GM21360 (cell line): ENCODE measurements around the gene MMEL1.

Experiments
- ATAC-seq: cut with Tn5 transposase; IDR thresholded peaks from one replicate; pipeline ENCODE4 v1.9.1; 2021; ENCODE audit warnings: mild to moderate bottlenecking, moderate library complexity; ENCODE audit not compliant: unreplicated experiment

The MMEL1 gene

DNA sequence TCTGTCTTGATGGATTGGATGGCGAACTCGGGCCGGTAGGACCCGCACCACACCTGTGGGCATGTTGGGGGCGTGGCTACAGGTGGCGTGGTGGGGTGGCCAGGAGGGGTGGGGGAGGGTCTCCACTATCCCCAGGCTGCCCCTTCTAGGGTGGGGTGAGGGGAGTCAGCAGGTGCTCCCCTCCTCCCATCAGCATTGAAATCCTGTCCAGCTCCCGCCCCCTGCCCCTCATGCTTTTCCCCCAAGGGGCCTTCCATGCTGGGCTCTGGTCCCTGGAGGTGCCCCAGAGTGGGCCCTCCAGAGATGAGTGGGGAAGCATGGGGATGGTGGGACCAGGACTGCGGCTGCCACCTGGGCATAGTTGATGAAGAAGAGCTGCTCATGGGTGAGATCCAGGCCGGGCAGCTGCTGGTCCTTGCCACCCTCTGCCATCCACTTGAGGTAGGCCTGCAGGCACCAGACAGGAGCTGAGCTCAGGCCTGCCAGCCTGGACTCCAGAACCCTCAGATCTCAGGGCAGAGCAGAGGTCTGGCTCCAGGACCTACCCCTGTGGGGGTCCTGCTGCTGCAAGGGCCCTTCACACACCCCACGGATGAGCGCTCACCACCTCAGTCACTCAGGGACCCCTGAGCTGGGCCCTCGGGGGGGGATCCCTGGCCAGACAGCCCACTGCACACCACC, 41.1 kb downstream of the MMEL1 start:
- ATAC-seq, result no peak

DNA sequence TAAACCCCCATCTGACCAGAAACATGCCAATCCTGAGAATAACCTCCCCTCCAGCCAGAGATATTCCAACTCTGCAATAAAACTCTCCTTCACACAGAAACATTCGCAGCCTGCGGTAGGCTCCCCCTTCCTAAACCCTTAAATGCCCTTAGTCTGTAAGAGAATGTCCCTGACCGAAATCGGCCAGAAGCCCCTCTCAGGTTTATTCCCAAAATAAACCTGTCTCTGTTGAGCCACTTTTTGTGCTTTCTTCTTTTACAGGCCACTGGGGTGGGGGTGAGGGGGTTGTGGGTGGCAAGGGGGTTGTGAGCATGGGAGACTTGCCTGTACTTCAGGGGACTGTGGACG, 41.6 kb downstream of the MMEL1 start:
- ATAC-seq, result no peak

- ATAC-seq, result no peak
Measured at GRCh38 chr1:2590233-2591141, 42.3 kb downstream of the MMEL1 start.

GRCh38 chr1:2589431-2590232, 43.2 kb downstream of the MMEL1 start:
- no peak for ATAC-seq

GRCh38 chr1:2588661-2589430, 44.0 kb downstream of the MMEL1 start:
- ATAC-seq, result no peak

GRCh38 chr1:2587860-2588571, 44.8 kb downstream of the MMEL1 start:
- ATAC-seq, result no peak

GRCh38 chr1:2587071-2587859, 45.6 kb downstream of the MMEL1 start:
- peak; percentile 1 for ATAC-seq

DNA sequence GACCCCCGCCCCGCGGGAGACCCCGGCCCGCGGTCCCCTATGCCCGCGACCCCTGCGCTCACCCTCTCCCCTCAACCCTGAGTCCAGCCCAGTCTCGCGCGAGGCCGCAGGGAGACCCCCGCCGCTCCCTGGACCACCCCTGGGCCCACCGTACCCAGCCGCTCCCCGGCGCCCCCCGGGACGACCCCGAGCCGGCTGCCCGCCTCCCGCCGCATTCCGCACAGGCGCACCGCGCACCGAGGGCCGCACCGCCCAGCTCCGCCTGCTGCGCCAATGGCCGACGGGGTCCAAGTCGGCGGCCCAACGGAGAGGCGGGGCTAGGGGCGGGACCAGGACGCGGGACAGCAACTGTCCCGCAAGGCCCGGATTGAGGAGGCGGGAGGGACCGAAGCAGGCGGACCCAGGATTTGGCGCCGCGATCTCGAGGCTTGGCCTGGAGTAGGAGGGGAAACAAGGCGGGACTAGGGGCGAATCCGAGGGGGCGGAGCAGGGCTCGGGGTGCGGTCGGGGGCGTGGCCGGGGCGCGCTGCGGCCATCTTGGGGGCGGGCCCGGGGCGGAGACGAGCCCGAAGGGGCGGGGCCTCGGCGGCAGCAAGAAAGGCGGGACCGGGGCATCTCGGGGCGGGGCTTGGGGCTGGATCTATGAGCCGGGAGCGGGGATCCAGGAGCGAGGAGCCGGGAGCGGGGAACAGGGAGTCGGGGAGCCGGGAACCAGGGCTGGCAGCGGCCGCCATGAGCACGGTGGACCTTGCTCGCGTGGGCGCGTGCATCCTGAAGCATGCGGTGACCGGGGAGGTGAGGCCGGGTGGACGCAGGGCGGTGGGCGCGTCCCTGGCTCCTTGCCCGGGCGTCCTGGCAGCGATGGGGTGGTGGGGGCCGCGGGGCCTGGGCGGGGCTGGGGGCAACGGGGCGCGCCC, 46.4 kb downstream of the MMEL1 start, which contains the start of gene PRXL2B:
PRXL2B (plus strand) TSS at position 624 of the 917 bp plus-strand sequence; CDS start at position 733, 109 bp downstream.
- ATAC-seq, result peak; percentile 61

DNA sequence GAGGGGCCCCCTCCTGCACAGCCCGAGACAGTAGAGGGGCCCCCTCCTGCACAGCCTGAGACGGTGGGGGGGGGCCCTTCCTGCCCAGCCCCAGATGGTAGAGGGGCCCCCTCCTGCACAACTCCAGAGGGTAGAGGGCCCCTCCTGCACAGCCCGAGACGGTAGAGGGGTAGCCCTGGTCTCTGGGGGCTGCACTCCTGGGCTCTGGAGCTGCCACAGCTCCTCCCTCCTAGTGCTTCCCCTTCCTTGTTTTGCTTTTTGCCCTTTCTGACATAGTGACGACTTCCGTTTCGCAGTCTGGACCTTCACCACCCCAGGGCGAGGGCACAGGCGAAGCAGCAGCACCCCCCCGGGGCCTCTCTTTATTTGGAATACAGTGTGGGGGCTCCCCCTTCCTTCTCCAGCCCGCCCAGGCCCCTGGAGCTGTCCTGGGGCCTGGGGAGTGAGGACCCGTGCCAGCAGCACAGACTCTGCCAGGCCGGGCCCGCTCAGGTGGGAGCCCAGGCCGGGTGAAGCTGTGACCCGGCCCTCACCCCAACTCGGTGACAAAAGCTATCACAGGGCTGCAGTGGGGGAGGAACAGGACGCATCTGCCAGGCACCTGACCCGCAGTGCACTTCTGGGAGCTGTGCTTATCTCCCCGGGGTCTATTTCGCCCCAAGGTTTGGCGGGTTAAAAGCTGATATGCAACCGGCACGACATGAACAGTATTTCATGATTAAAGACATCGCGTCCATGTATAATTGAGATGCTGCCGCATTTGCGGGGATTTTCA, 47.3 kb downstream of the MMEL1 start:
- ATAC-seq, result no peak

DNA sequence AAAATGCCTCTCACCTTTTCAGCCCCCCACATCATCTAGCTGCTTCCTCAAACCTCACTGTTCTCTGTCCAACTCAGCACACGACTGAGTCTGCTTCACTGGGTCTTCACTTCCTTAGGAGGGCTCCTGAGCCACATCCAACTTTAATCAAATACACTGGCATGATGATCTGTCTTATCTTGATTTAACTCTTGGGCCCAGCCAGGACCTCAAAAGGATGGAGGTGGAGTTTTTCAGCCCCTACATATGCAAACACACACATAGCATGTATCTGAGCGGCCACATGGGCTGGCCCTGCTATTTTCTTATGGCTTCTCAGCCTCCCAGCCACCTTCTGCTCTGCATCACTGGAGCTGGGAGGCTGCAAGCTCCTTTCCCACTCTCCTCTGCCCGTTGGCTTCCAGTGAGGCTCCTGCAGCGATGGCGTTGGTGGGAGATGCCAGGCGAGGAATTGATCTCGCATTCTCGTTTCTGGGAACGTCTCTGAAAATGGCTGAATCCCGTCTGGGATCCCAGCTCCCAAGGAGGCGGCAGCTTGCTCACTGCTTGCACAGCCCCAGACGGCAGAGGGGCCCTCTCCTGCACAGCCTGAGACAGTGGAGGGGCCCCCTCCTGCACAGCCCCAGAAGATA, 48.0 kb downstream of the MMEL1 start:
- ATAC-seq, result no peak

DNA sequence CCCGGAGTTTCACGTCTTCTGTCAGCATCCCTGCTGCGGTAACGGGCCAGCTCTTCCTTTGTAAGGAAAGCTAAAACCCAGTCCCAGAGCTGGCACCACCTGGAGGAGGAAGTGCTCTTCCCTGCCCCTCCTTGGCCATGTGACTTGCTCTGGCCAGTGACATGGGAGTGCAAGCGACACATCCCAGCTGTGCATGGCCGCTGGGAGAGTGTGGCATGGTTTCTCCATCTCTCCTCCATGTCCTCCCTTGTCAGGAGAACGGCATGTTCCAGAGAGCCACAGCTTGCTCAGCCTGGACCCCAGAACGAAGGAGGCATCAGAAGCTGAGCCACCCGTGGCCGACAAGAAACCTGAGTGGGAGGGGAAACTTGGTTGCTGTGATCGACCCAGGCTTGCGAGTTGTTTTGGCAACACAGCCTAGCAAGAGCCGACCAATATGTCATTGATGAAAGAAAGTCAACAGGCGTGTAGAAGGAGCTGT, 48.9 kb downstream of the MMEL1 start:
- ATAC-seq, result no peak

- ATAC-seq, result no peak
Measured at GRCh38 chr1:2583331-2583791, 49.5 kb downstream of the MMEL1 start.

- ATAC-seq, result no peak
Measured at GRCh38 chr1:2582391-2582790, 50.4 kb downstream of the MMEL1 start.

DNA sequence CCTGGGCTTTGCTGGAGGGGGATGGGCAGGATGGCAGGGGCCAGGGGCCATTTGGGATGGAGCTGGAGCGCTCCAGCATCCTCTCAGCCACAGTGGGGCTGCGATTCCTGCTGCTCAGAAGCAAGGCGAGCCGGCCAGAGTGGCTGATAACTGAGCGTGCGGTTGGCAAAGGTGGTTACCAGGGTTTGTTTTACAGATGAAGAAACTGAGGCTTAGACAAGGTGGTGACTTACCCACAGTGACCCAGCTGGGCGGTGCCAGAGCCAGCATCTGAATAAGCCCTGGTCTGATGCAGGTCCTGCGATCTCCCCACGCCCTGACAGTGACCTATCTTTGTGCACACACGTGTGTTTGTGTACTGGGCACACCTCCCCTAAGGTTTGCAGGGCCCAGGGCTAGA, 52.1 kb downstream of the MMEL1 start:
- ATAC-seq, result no peak

DNA sequence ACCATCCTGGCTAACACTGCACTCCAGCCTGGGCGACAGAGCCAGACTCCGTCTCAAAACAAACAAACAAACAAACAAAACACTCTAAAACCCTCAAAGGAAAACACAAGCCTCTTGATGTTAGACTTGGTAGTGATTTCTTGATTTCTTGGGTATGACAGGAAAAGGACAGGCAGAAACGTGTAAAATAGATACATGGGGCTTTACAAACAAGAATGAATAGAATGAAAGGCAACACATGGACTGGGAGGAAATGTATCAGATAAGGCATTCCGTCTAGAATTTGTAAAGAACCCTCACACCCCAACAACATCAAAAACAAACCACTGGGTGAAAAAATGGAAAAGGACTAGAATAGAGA, 54.1 kb downstream of the MMEL1 start:
- no peak for ATAC-seq

DNA sequence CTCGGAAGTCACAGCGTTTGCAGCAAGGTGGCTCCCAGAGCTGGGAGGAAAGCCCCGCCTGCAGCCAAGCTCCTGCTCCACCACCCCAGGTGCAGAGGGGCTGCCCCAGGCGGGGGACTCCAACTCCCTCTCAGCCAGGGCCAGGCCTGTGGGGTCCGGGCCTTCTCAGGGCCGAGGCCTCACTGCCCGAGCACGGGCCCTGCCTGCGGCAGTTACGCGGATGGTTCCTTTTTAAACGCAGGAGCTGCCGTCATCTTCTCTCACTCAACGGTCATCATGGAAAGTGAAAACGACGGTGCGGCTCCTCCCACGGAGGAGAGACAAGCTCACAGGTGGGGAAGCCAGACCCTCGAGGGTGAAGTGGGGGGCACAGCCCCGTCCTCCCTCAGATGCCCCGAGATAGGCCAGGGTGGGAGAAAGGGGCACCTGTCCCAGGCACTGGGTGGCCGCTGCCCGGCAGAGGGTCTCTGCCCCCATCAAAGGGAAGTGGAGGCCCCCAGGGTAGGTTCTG, 55.2 kb downstream of the MMEL1 start:
- ATAC-seq, result peak; percentile 43
